Muscle layer of duodenum (tissue), 2 donors: ENCODE measurements around the gene PMFBP1.

ENCODE experiments used
- H3K27ac ChIP-seq: one replicate; pipeline ENCODE4 v1.7.0; 2013; ENCODE audit warnings: mild to moderate bottlenecking, low read length
- H3K27me3 ChIP-seq: one replicate; pipeline ENCODE4 v1.7.0; 2013; ENCODE audit warnings: low read depth, mild to moderate bottlenecking, control low read depth, low read length
- H3K36me3 ChIP-seq, 2 donors: one replicate each; pipeline ENCODE4 v1.7.0; 2013; ENCODE audit warnings: low read length in 2 of 2, control low read depth in 1 of 2, mild to moderate bottlenecking in 1 of 2; ENCODE audit not compliant: insufficient read depth in 2 of 2, control insufficient read depth in 1 of 2
- H3K4me1 ChIP-seq, 2 donors: one replicate each; pipeline ENCODE4 v1.7.0; 2013; ENCODE audit warnings: low read length in 2 of 2, mild to moderate bottlenecking in 2 of 2, control low read depth in 1 of 2, moderate library complexity in 1 of 2; ENCODE audit not compliant: insufficient read depth in 2 of 2, control insufficient read depth in 1 of 2
- H3K4me3 ChIP-seq, 2 donors: one replicate each; pipeline ENCODE4 v1.7.0; 2013; ENCODE audit warnings: low read length in 2 of 2, low read depth in 1 of 2, mild to moderate bottlenecking in 1 of 2
- H3K9me3 ChIP-seq, 2 donors: one replicate each; pipeline ENCODE4 v1.7.0; 2013; ENCODE audit warnings: low read length in 2 of 2, control low read depth in 1 of 2, mild to moderate bottlenecking in 1 of 2; ENCODE audit not compliant: control insufficient read depth in 1 of 2
- donor health status: healthy.

PMFBP1 gene

DNA sequence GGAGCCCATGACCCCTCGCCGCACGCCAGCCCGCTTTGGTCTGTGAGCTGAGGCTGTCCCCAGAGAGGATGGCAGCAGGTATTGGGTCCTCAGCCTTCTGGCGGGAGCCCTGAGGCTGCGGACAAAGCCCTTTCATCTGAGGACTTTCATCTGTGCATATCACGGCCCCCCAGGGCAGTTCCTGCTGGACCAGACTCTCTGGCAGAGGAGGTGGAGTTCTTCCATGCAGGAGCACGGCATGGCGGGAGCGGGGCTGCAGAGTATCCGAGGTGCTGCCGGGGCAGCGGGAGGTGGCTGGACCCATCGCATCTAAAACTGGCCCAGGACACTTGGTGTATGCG is 59.5 kb downstream of the PMFBP1 start:
- H3K36me3 ChIP-seq, result peaks cover 59 to 61% of the 10 kb centered on the region in 2 donors
- no peak overlapping the region for H3K27ac ChIP-seq
- H3K27me3 ChIP-seq, result no peaks in the 10 kb centered on the region
- H3K4me3 ChIP-seq, result no peak overlapping the region
- H3K4me1 ChIP-seq, result no peaks in the 10 kb centered on the region
- no peaks in the 10 kb centered on the region for H3K9me3 ChIP-seq

DNA sequence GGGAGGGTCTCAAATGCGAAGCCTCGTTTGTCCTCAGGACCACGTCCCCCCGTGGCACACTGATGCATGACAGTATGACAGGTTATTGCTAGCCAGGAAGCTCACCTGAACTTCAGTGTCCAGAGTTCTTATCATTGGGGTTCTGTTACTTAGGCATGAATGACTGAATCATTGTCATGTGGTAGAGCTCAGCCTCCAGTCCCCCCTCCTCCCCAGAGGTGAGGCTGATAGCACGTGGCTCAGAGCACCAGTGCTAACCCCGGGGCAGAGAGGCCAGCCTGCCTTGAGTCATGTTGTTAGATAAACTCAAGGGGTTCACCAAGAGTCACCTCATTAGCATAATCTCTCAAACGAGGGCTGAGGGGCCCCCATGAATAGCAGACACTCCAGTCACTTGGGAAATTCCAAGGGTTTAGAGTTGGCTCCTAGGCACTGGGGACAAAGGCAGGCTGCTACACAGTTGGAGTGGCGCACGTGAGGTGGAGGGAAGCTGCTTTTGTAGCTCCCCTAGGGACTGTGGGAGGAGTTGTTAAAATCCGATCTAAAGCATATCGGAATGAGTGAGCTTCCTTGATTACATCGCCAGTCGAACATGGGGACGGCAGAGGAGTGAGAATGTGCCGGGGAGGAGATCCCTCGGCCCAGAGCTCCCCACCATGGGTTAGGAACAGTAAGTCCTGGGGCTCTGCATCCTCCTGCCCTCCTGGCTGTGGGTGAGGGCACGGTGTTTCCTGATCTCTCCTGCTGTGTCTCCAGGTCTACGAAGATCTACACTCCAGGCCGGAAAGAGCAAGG is 60.1 kb downstream of the PMFBP1 start:
- H3K9me3 ChIP-seq, result no peaks in the 10 kb centered on the region
- no peak overlapping the region for H3K27ac ChIP-seq
- H3K36me3 ChIP-seq, result peaks cover 63 to 67% of the 10 kb centered on the region in 2 donors
- no peak overlapping the region for H3K4me3 ChIP-seq
- H3K4me1 ChIP-seq, result no peaks in the 10 kb centered on the region
- no peaks in the 10 kb centered on the region for H3K27me3 ChIP-seq

DNA sequence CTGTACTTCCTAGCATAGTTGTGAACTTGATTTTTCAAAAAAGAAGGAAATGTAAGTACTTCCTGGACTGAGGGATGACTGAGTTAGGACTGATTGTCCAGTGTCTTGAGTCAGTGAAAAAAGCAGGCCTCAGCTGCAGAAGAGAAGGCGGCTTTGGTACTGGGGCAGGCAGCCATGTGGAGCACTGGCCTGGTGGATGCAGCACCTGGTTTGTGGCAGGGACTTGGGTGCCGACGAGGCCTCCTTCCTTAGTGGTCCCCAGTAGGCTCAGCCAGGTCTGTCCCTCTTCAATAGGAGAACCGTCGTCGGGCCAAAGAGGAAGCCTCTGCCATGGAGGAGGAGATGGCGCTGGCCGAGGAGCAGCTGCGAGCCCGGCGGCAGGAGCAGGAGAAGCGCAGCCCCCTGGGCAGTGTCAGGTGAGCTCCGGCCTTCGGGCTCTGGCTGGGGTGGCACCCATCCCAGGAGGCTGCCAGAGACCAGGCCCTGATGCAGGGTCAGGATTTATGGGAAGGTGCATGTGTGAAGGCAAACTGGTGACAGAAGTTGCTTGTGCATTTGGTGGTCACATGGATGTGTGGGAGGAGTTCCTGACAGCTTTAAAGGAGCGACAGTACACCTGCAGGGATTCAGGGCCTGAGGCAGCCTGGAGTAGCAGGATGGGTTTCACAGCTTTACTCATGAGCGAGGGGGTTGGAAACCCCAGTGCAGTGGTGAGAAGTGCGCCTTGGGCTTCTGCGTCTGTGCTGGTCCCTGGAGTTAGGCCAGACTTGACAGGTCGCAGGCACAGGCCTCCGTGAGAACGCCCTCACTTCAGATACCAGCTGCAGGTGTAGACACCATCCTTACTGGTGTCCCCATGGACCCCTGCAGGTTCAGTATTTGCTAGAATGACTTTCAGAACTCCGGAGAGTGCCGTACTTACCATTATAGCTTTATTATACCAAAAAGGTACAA is 61.0 kb downstream of the PMFBP1 start:
- peaks cover 72 to 75% of the 10 kb centered on the region in 2 donors for H3K36me3 ChIP-seq
- no peak overlapping the region for H3K27ac ChIP-seq
- no peak overlapping the region for H3K4me3 ChIP-seq
- no peaks in the 10 kb centered on the region for H3K9me3 ChIP-seq
- no peaks in the 10 kb centered on the region for H3K27me3 ChIP-seq
- no peaks in the 10 kb centered on the region for H3K4me1 ChIP-seq

DNA sequence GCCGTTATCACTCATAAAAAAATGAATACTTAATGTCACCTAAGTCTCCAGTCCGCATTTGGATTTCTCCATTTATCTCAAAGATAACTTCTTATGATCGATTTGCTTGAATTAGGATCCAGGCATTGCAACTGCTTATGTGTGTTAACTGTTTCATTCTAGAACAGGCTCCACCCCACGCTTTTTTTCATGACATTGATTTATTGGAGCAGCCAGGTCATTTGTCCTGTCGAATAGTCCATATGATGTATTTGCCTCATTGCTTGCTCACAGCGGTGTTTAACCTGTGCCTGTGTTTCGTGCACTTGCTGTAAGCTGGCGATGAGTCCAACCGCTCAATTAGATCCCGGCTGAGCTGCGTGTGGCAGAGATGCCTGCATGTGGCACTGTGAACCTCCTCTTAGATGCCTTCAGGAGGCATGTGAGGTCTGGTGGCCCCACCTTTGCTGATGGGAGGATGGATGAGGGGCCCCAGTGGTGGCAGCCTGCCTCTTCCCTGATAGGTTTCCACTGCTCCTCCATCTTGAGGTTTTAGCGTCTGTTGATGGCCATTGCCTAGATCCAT is 61.9 kb downstream of the PMFBP1 start:
- H3K4me3 ChIP-seq, result no peak overlapping the region
- H3K27me3 ChIP-seq, result no peaks in the 10 kb centered on the region
- no peak overlapping the region for H3K27ac ChIP-seq
- no peaks in the 10 kb centered on the region for H3K4me1 ChIP-seq
- peaks cover 80 to 84% of the 10 kb centered on the region in 2 donors for H3K36me3 ChIP-seq
- no peaks in the 10 kb centered on the region for H3K9me3 ChIP-seq

DNA sequence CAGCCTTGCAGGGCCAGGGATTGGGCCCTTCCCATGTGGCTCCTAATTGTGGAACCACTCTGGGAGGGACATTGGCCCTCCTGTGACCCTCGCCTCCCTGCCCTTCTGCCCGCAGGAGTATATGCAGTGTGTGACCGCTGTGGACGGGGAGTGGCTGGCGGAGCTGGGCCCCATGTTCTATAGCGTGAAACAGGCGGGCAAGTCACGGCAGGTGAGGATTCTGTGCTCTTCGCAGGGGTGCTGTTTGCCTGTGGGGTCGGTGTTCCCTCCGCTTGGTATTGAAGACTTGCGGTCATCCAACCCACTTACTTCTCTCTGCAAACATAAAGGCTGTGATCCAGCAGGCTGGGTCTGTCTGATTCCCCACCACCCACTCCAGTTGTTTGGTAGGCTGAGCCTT is 62.7 kb downstream of the PMFBP1 start:
- Histone ChIP-seq H3K9me3 (no peaks in the 10 kb centered on the region), H3K4me1 (no peaks in the 10 kb centered on the region), H3K27ac (no peak overlapping the region), H3K36me3 (peaks cover 87 to 92% of the 10 kb centered on the region in 2 donors), H3K4me3 (no peak overlapping the region), H3K27me3 (no peaks in the 10 kb centered on the region)

DNA sequence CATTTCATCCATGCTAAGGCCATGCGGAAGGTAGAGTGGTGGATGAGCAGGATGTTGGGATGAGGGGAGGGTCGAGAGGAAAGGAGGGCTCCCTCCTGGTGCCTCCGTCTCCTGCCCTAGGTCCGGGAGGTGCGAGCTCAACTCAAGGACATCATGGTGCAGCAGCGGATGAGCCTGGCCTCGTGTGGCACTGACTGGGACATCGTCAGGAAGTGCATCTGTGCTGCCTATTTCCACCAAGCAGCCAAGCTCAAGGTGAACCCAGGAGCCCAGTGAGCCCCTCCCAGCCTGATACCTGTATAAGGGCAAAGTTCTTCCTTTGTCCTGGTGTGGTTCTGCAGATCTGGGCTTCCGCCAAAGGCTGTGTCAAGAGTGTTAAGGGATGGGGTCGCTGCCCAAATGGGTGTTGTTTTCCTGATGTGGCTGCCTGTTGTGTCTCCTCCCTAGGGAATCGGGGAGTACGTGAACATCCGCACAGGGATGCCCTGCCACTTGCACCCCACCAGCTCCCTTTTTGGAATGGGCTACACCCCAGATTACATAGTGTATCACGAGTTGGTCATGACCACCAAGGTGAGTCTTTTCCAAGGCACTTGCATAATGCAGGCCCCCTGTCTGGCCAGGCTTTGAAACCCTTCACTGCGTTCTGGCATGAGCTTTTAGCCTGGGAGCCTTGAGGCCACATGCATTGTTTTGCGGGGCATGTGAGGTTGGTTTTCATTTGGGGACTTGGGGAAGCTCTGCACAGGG is 63.4 kb downstream of the PMFBP1 start:
- Histone ChIP-seq H3K27ac (no peak overlapping the region), H3K4me1 (no peaks in the 10 kb centered on the region), H3K27me3 (no peaks in the 10 kb centered on the region), H3K4me3 (no peak overlapping the region), H3K36me3 (peaks cover 95 to 99% of the 10 kb centered on the region in 2 donors), H3K9me3 (no peaks in the 10 kb centered on the region)

DNA sequence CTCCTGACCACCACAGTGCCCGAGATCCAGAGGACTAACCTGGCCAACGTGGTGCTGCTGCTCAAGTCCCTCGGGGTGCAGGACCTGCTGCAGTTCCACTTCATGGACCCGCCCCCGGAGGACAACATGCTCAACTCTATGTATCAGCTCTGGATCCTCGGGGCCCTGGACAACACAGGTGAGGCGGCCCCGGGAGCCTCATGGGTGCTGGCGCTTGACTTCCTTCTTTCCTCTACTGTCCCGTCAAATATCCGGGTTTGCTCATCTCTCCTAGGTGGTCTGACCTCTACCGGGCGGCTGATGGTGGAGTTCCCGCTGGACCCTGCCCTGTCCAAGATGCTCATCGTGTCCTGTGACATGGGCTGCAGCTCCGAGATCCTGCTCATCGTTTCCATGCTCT is 64.6 kb downstream of the PMFBP1 start:
- H3K4me3 ChIP-seq, result no peak overlapping the region
- peaks cover 97 to 100% of the 10 kb centered on the region in 2 donors for H3K36me3 ChIP-seq
- no peak overlapping the region for H3K27ac ChIP-seq
- H3K27me3 ChIP-seq, result no peaks in the 10 kb centered on the region
- H3K9me3 ChIP-seq, result no peaks in the 10 kb centered on the region
- H3K4me1 ChIP-seq, result no peaks in the 10 kb centered on the region

DNA sequence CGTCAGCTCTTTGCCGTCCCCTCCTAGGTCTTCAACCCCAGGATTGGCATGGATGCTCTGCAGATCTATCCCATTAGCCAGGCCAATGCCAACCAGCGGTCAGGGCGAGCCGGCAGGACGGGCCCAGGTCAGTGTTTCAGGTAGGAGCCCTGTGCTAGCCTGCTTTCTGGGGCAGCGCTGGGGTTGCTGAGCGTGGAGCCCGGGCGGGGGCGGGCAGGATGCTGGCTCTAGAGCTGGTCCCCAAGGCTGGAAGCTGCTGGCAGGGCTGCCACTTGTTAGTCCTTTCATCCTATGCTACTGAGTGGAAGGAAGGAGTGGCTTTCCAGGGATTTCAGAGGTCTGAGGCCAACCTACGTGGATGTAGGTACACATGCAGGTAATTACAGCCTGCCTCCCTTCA is 66.0 kb downstream of the PMFBP1 start:
- Histone ChIP-seq H3K36me3 (peaks cover 97 to 100% of the 10 kb centered on the region in 2 donors), H3K27me3 (no peaks in the 10 kb centered on the region)

DNA sequence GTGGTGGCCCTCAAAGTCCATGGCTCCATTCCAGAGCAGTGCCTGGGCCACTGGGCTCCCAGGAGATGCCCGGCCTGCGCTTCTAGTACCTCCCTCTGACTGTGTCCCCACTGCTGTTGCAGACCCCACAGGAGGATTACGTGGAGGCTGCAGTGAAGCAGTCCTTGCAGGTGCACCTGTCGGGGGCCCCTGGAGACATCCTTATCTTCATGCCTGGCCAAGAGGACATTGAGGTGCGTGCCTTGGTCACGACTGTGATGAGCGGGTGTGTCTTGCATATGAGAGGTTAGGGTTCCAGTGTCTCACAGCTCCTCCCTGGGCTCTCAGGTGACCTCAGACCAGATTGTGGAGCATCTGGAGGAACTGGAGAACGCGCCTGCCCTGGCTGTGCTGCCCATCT is 67.0 kb downstream of the PMFBP1 start:
- Histone ChIP-seq H3K27me3 (no peaks in the 10 kb centered on the region), H3K27ac (no peak overlapping the region), H3K4me1 (no peaks in the 10 kb centered on the region), H3K9me3 (no peaks in the 10 kb centered on the region), H3K36me3 (peaks cover 97 to 100% of the 10 kb centered on the region in 2 donors), H3K4me3 (no peak overlapping the region)

More for the DNA sequence above, 66.0 kb downstream of the PMFBP1 start:
- Histone ChIP-seq H3K27ac (no peak overlapping the region), H3K4me3 (no peak overlapping the region), H3K9me3 (no peaks in the 10 kb centered on the region), H3K4me1 (no peaks in the 10 kb centered on the region)

DNA sequence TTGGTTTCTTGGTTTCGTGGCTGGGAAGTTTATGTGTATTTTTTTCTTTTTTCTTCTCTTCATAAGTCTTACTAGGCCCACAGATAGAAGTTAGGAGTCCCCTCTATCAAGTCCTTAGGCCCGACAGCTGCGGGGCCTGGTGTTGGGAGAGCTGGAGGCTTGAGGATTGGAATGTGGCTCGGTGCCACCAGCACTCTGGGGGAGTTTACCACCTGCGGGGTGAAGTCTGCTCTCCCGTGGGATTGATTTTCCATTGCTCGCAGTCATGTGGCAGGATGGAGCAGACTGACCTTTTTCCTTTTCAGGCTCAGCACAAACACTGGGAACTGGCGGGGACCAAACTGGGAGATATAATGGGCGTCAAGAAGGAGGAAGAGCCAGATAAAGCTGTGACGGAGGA is 70.8 kb downstream of the PMFBP1 start:
- H3K4me3 ChIP-seq, result no peak overlapping the region
- no peaks in the 10 kb centered on the region for H3K4me1 ChIP-seq
- H3K27ac ChIP-seq, result no peak overlapping the region
- H3K27me3 ChIP-seq, result no peaks in the 10 kb centered on the region
- H3K36me3 ChIP-seq, result peaks cover 96% of the 10 kb centered on the region in 2 donors
- no peaks in the 10 kb centered on the region for H3K9me3 ChIP-seq
